Thymus (tissue), 14 donors: ENCODE results near the gene CLDN34. TPM values are rescaled to one million over a fixed set of nuclear protein-coding genes. Genes with fewer than 3 reads are reported as not detected.

Experiments used
- DNase-seq, 9 donors: peaks; one replicate each; pipeline ENCODE4 v3.0.0-alpha.2; 2013; ENCODE audit warnings: low spot score in 9 of 9, low read depth in 6 of 9, missing footprints in 1 of 9
- H3K27ac ChIP-seq, 2 donors: one replicate each; pipeline ENCODE4 v1.5.1; 2013; ENCODE audit warnings: control low read depth in 1 of 2, low read depth in 1 of 2, low read length in 1 of 2, mild to moderate bottlenecking in 1 of 2, moderate library complexity in 1 of 2
- H3K27me3 ChIP-seq, 2 donors: one replicate each; pipeline ENCODE4 v1.5.1; 2013; ENCODE audit warnings: low read length in 1 of 2; ENCODE audit not compliant: control insufficient read depth in 2 of 2, insufficient read depth in 1 of 2
- H3K36me3 ChIP-seq, 2 donors: one replicate each; pipeline ENCODE4 v1.5.1; 2013; ENCODE audit warnings: low read length in 1 of 2, mild to moderate bottlenecking in 1 of 2, moderate library complexity in 1 of 2; ENCODE audit not compliant: control insufficient read depth in 2 of 2, insufficient read depth in 2 of 2
- H3K4me1 ChIP-seq, 2 donors: one replicate each; pipeline ENCODE4 v1.5.1; 2013; ENCODE audit warnings: low read length in 2 of 2; ENCODE audit not compliant: control insufficient read depth in 2 of 2, insufficient read depth in 2 of 2
- H3K4me3 ChIP-seq, 2 donors: one replicate each; pipeline ENCODE4 v1.5.1; 2013; ENCODE audit warnings: low read length in 2 of 2, control low read depth in 1 of 2, mild to moderate bottlenecking in 1 of 2
- H3K9me3 ChIP-seq, 2 donors: one replicate each; pipeline ENCODE4 v1.5.1; 2013; ENCODE audit warnings: low read length in 1 of 2, mild to moderate bottlenecking in 1 of 2; ENCODE audit not compliant: control insufficient read depth in 2 of 2, insufficient read depth in 1 of 2
- WGBS: extraction: QIAGEN DNeasy Blood & Tissue Kit; methylation state at CpG from one replicate; pipeline ENCODE4 v1.1.7; 2013; 5-methylcytosine and 5-hydroxymethylcytosine counted together
- long read RNA-seq, 10 donors: transcript quantifications; one replicate each; lab custom pipeline, GENCODE V29; 2026
- polyA plus RNA-seq: library from polyadenylated mRNA; stranded (reverse); fragments of 200-250 nt; gene quantifications from one replicate; pipeline ENCODE4 v1.2.3, GENCODE V29; 2013
- total RNA-seq: library from RNA; stranded (reverse); fragments of 120-200 nt; gene quantifications from one replicate; pipeline ENCODE4 v1.2.4, GENCODE V29; 2013
- donor health status: healthy.

Gene CLDN34, protein sequence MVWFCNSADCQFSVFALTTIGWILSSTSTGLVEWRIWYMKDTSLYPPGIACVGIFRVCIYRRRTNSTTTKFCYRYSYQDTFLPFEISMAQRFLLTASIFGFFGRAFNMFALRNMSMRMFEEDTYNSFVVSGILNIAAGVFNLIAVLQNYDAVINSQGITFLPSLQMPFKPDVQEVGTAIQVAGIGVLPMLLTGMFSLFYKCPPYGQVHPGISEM
- total RNA-seq (0.05 TPM), polyA plus RNA-seq (0.16 TPM)
- long read RNA-seq, donor 1 = 0 reads
- long read RNA-seq, donor 2 = 0 reads
- long read RNA-seq, donor 3 = 0 reads
- long read RNA-seq, donor 4 = 0 reads
- long read RNA-seq, donor 5 = 0 reads
- long read RNA-seq, donor 6 = 0 reads
- long read RNA-seq, donor 7 = 0 reads
- long read RNA-seq, donor 8, partial matches to known transcripts = 0 of 2 reads
- long read RNA-seq, donor 8, other reads (novel, unspliced or antisense) = 0 of 2 reads
- long read RNA-seq, donor 9 = 0 reads
- long read RNA-seq, donor 10 = 0 reads

GRCh38 chrX:9966775-9967408 is at the start of gene CLDN34:
CLDN34 (plus strand) TSS chrX:9967358; CDS start chrX:9967358, 0 bp downstream.
- no peak for DNase-seq
- WGBS = 97% methylated on average over 16 of the region's 16 CpGs
- Histone ChIP-seq H3K4me3 (no peak within 1 kb of the TSS), H3K27me3 (no peaks in the 10 kb centered on the region), H3K4me1 (no peaks in the 10 kb centered on the region), H3K27ac (no peak within 1 kb of the TSS), H3K36me3 (no peaks in the 10 kb centered on the region), H3K9me3 (no peaks in the 10 kb centered on the region)

GRCh38 chrX:9917861-9918260 is 49.3 kb upstream of the CLDN34 start:
- 91% methylated on average over 5 of the region's 5 CpGs for WGBS
- DNase-seq = no peak
- H3K4me3 ChIP-seq = no peak overlapping the region
- H3K36me3 ChIP-seq = no peaks in the 10 kb centered on the region
- no peak overlapping the region for H3K27ac ChIP-seq
- H3K9me3 ChIP-seq = no peaks in the 10 kb centered on the region
- H3K4me1 ChIP-seq = no peaks in the 10 kb centered on the region
- H3K27me3 ChIP-seq = no peaks in the 10 kb centered on the region

GRCh38 chrX:9919632-9920172 is 47.5 kb upstream of the CLDN34 start:
- WGBS = 93% methylated on average over 3 of the region's 3 CpGs
- no peaks in the 10 kb centered on the region for H3K36me3 ChIP-seq
- no peaks in the 10 kb centered on the region for H3K9me3 ChIP-seq
- DNase-seq = no peak
- no peaks in the 10 kb centered on the region for H3K27me3 ChIP-seq
- H3K4me1 ChIP-seq = no peaks in the 10 kb centered on the region
- no peak overlapping the region for H3K27ac ChIP-seq
- H3K4me3 ChIP-seq = no peak overlapping the region

GRCh38 chrX:9921407-9921806 is 45.8 kb upstream of the CLDN34 start:
- DNase-seq = no peak
- no peaks in the 10 kb centered on the region for H3K9me3 ChIP-seq
- no peaks in the 10 kb centered on the region for H3K27me3 ChIP-seq
- H3K4me1 ChIP-seq = no peaks in the 10 kb centered on the region
- no peaks in the 10 kb centered on the region for H3K36me3 ChIP-seq
- H3K4me3 ChIP-seq = no peak overlapping the region
- no peak overlapping the region for H3K27ac ChIP-seq
- 96% methylated on average over 5 of the region's 5 CpGs for WGBS

- 100% methylated on average over 5 of the region's 5 CpGs for WGBS
- no peaks in the 10 kb centered on the region for H3K4me1 ChIP-seq
- H3K27ac ChIP-seq = no peak overlapping the region
- H3K27me3 ChIP-seq = no peaks in the 10 kb centered on the region
- H3K9me3 ChIP-seq = no peaks in the 10 kb centered on the region
- DNase-seq = no peak
- H3K4me3 ChIP-seq = no peak overlapping the region
- H3K36me3 ChIP-seq = no peaks in the 10 kb centered on the region
Observed at GRCh38 chrX:9923357-9923756, 43.8 kb upstream of the CLDN34 start.

- Histone ChIP-seq H3K4me3 (no peak overlapping the region), H3K27ac (no peak overlapping the region), H3K9me3 (no peaks in the 10 kb centered on the region), H3K36me3 (no peaks in the 10 kb centered on the region), H3K27me3 (no peaks in the 10 kb centered on the region), H3K4me1 (no peaks in the 10 kb centered on the region)
- 96% methylated on average over 9 of the region's 9 CpGs for WGBS
- no peak for DNase-seq
Observed at GRCh38 chrX:9926002-9926401, 41.2 kb upstream of the CLDN34 start.

DNA sequence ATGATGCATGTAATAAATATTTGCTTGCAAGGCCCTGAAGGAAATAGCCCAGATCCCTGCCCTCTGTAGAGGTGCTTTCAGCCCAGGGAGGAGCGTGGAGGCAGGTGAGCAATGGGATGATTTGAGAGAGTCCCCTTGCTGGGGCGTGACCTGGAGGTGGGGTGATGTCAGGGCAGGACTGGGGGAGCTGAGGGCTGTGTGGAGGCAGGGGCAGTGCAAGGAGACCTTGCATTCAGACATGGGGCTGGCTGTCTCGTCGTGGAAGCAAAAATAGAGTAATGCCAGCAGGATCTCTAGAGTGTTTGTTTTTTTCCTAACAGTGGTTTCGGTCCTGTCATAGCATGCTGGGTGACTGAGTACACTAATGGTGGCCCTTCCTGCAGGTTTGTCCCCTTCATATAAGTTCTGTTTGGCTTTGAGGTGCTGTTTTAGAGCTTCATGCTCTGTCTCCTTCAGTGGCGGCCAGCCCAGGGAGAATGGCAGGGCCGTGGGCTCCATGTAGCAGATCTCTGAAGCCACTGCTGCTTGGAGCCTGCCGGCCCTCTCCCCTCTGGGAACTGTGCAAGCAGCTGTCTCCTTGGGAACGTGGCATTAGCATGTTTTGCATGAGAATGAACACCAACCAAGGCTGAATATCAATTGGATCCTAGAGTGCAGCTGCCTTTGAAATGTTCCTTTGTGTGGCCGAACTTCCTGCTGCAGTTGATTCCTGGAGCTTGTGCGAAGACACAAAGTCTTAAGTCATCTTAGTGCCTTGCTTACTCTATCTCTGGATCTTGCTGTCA is 39.3 kb upstream of the CLDN34 start:
- Histone ChIP-seq H3K9me3 (no peaks in the 10 kb centered on the region), H3K36me3 (no peaks in the 10 kb centered on the region), H3K27ac (no peak overlapping the region), H3K4me1 (no peaks in the 10 kb centered on the region), H3K4me3 (no peak overlapping the region), H3K27me3 (no peaks in the 10 kb centered on the region)
- 92% methylated on average over 11 of the region's 11 CpGs for WGBS
- DNase-seq = no peak

GRCh38 chrX:9935436-9935835 is 31.7 kb upstream of the CLDN34 start:
- 98% methylated on average over 3 of the region's 3 CpGs for WGBS
- peaks cover 0 to under 1% of the 10 kb centered on the region in 2 donors for H3K4me1 ChIP-seq
- H3K9me3 ChIP-seq = peaks cover 0 to 1% of the 10 kb centered on the region in 2 donors

More at GRCh38 chrX:9935436-9935835, 31.7 kb upstream of the CLDN34 start:
- Histone ChIP-seq H3K27ac (no peak overlapping the region), H3K4me3 (no peak overlapping the region), H3K36me3 (no peaks in the 10 kb centered on the region), H3K27me3 (peaks cover 0 to 15% of the 10 kb centered on the region in 2 donors)
- DNase-seq = no peak
